HG03565 (cell line): ENCODE results near the gene CCDC88A.

Experiments
- ATAC-seq: cut with Tn5 transposase; IDR thresholded peaks from one replicate; pipeline ENCODE4 v1.9.1; 2021; ENCODE audit warnings: mild to moderate bottlenecking, moderate library complexity; ENCODE audit not compliant: unreplicated experiment

The CCDC88A gene

GRCh38 chr2:55422876-55423665, 3.4 kb upstream of the CCDC88A start:
- ATAC-seq: no peak

- ATAC-seq: no peak
These were observed 1.7 kb upstream of the CCDC88A start for GRCh38 chr2:55421326-55421725.

GRCh38 chr2:55420871-55421270, 1.2 kb upstream of the CCDC88A start:
- no peak for ATAC-seq

GRCh38 chr2:55420439-55420725, 726 bp upstream of the CCDC88A start:
- ATAC-seq: no peak

- ATAC-seq: no peak
These were observed 400 bp downstream of the CCDC88A start for GRCh38 chr2:55419233-55419678.

- ATAC-seq: no peak
These were observed 984 bp downstream of the CCDC88A start for GRCh38 chr2:55418512-55419232.

GRCh38 chr2:55418072-55418471, 1.6 kb downstream of the CCDC88A start:
- ATAC-seq: no peak

- ATAC-seq: no peak
These were observed 2.7 kb downstream of the CCDC88A start for GRCh38 chr2:55416786-55417568.

- no peak for ATAC-seq
These were observed 4.4 kb downstream of the CCDC88A start for GRCh38 chr2:55415300-55415699.

GRCh38 chr2:55408918-55409868, 10.5 kb downstream of the CCDC88A start:
- ATAC-seq: no peak

GRCh38 chr2:55408098-55408882, 11.4 kb downstream of the CCDC88A start:
- no peak for ATAC-seq

- ATAC-seq: no peak
These were observed 14.5 kb downstream of the CCDC88A start for GRCh38 chr2:55405116-55405515.

GRCh38 chr2:55403256-55403998, 16.2 kb downstream of the CCDC88A start:
- ATAC-seq: no peak

GRCh38 chr2:55401124-55401523, 18.5 kb downstream of the CCDC88A start:
- ATAC-seq: no peak

- no peak for ATAC-seq
These were observed 19.3 kb downstream of the CCDC88A start for GRCh38 chr2:55400332-55400731.

GRCh38 chr2:55399815-55400214, 19.8 kb downstream of the CCDC88A start:
- ATAC-seq: no peak

- ATAC-seq: no peak
These were observed 23.7 kb downstream of the CCDC88A start for GRCh38 chr2:55395724-55396605.

GRCh38 chr2:55391615-55392242, 27.9 kb downstream of the CCDC88A start:
- ATAC-seq: no peak
